Measurements from ENCODE around the gene EPHA1.

The EPHA1 gene

DNA sequence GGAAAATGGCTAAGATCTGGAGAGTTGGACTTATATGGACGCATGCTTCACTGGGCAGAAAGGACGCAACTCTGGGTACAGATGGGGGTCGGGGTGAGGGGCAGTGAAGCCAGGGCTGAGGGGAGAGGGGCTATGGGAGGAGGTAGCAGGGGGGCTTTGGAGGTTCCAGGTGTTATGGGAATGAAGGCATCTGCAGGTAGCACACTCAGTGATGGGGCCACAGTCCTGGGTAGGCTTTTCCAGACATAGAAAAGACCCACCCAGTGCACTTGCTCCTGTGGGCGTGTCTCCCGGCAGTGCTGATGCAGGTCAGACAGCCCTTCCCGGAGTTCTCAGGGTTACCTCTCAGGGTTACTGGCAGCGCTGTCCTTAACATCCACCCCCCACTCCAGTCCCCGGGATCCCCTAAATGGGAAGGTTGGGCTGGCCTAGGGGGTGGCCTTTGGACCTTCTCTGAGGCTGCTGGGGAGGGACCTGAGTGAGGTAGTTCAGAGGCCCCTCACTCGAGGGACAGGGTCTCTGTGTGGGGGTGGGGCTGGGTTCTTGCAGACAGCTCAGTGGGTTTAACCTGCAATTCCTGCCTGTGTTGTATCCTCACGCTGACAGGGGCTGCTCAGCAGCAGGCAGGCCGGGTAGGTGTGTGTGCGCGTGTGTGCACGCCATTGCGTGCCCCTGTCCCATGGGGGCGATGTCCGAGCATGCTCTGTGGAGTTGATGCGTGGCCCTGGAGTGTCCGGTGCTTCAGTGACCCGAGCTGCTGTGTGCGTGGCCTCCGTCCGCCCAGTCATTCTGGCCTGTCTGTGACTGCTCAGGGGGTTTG, 21.3 kb downstream of the EPHA1 start:
- DNase-seq (ENCODE audit: low read depth), result no peak
- peak; percentile 15 for TF ChIP-seq CTCF (IDR thresholded peaks at IDR 0.05; ENCODE audit: low read length, missing control alignments)
- no peak overlapping the region for H3K4me3 ChIP-seq (replicated peaks; ENCODE audit: low read depth, low read length)

- H3K4me3 ChIP-seq (replicated peaks; ENCODE audit: low read depth, low read length), result peak overlapping the region; percentile 95
- TF ChIP-seq CTCF (IDR thresholded peaks at IDR 0.05; ENCODE audit: low read length, missing control alignments), result no peak
- peak; percentile 65 for DNase-seq (ENCODE audit: low read depth)
Observed at GRCh38 chr7:143385891-143386781, 22.5 kb downstream of the EPHA1 start.

DNA sequence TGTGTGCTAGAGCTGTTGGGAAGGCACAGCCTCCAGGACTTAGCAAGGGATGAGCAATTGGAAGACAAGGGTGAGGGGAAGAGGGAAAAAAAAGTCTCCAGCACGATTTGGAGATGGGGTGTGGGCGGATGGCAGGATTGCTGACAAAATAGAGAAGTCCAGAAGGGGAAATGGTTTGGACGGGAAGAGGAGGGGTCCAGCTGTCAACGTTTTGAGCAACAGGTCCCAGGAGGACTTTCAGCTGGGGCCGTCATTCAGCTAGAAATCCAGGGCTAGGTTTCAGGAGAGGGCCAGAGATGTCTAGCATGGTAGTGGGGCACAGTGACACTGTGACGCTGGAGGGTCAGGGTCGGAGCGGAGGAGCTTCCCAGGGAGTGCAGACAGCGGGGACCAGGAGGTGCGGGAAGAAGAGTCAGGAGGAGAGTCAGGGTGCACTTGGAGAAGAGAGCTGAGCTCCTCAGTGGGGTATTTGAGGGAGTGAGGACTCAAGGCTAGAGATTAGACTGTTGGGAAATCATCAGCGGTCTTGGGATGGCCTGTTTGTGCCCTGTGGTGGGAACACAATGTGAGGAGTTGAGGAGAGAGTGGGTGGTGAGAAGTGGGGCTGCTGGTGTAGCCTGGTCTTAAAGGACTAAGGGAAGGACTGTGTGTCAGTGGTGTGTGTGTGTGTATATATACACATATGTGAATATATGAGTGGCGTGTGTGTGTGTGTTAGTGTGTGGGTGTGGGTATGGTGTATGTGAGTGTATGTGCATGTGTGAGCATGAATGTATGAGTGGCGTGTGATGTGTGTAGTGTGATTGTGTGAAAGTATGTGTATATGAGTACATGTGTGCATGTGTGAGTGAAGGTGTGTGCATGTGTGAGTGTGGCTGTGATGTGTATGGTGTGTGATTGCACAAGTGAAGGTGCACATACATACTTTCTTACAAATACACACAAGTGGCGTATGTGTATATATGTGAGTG, 23.7 kb downstream of the EPHA1 start:
- DNase-seq (ENCODE audit: low read depth), result peak; percentile 65
- TF ChIP-seq CTCF (IDR thresholded peaks at IDR 0.05; ENCODE audit: low read length, missing control alignments), result no peak
- H3K4me3 ChIP-seq (replicated peaks; ENCODE audit: low read depth, low read length), result peak overlapping the region; percentile 95

GRCh38 chr7:143384148-143384547, 24.5 kb downstream of the EPHA1 start:
- TF ChIP-seq CTCF (IDR thresholded peaks at IDR 0.05; ENCODE audit: low read length, missing control alignments), result no peak
- peak overlapping the region; percentile 95 for H3K4me3 ChIP-seq (replicated peaks; ENCODE audit: low read depth, low read length)
- DNase-seq (ENCODE audit: low read depth), result peak; percentile 66

DNA sequence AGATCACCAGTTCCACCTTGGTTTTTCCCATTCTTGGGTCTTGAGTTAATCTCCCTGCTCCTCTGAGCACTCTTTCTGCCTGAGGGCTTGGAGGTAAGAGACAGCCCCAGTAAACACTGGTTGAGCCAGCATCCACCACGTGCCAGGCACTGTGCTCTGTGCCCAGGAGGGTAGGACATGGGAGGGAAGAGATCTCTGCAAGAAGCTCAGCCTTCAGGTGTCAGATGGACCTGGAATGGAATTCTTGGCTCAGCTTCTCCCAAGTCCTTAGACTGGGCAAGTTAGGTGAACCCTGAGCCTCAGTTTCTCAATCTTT, 25.1 kb downstream of the EPHA1 start:
- no peak for TF ChIP-seq CTCF (IDR thresholded peaks at IDR 0.05; ENCODE audit: low read length, missing control alignments)
- no peak for DNase-seq (ENCODE audit: low read depth)
- H3K4me3 ChIP-seq (replicated peaks; ENCODE audit: low read depth, low read length), result peak overlapping the region; percentile 95

Measured in fibroblast of pulmonary artery (primary cell).